GM12891 (cell line): ENCODE results near the gene SEMA5A.

ENCODE experiments used
- POLR2A ChIP-seq: IDR thresholded peaks from 2 replicates; pipeline ENCODE4 v1.6.1; 2011; ENCODE audit warnings: low read depth, low read length, control low read depth
- POLR2AphosphoS5 ChIP-seq: IDR thresholded peaks from 2 replicates; pipeline ENCODE4 v1.6.1; 2011; ENCODE audit warnings: low read depth, low read length, control low read depth
- SPI1 ChIP-seq: IDR thresholded peaks from 2 replicates; pipeline ENCODE4 v1.6.1; 2011; ENCODE audit warnings: low read depth, low read length, control low read depth
- TAF1 ChIP-seq: IDR thresholded peaks from 2 replicates; pipeline ENCODE4 v1.6.1; 2011; ENCODE audit warnings: low read depth, low read length, control low read depth

- TF ChIP-seq POLR2AphosphoS5: no peak
- no peak for TF ChIP-seq SPI1
- no peak for TF ChIP-seq POLR2A
- TF ChIP-seq TAF1: no peak
Observed at GRCh38 chr5:9451037-9451436, 94.8 kb downstream of the SEMA5A start.
